ENCODE measurements around the gene H2BK1. TPM values are rescaled to one million over a fixed set of nuclear protein-coding genes. Genes with fewer than 3 reads are reported as not detected.
A peak's percentile ranks its signal among the peaks of the same experiment; 100 is the strongest.

The H2BK1 gene
- total RNA-seq, 1 experiment from 2014 or later: 0.69 TPM

DNA sequence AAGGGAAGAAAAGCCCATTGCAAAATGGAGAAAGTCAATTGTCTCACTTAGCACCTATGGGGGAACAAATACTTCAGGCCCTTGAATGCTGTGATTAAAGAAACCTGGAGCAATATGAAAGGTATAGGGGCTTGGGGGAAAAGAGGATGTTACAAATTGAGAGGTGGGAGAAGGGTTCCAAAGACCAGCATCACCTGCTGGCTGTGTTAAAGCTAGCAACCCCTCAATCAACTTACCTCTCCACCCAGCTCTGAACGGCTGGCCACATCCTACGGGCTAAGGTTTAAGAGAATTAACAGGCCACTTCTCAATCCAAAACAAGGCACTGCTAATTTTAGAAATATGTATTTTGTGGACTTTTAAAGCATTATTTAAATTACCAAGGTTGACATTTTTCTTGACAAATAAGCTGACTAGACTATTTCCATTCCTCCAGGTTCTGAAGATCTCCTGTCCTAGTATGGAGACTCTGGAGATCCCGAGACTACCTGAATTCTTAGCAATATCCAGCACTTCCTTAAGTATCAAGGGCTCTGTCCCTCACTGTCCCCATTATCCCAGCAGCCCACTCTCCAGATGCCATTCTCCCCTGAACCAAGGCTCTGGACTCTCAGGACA, 976 bp upstream of the H2BK1 start:
- Histone ChIP-seq H4K20me1 (ENCODE audit: insufficient read depth) (no peaks in the 10 kb centered on the region), H3K9me3 (ENCODE audit: control insufficient read depth in 1 of 2, insufficient read depth in 1 of 2, low read depth in 1 of 2, low read length in 2 of 2) (no peaks in the 10 kb centered on the region), H3K9ac (ENCODE audit: low read length) (no peak overlapping the region), H3K27me3 (ENCODE audit: insufficient read depth, low read length) (no peaks in the 10 kb centered on the region), H3K36me3 (ENCODE audit: control insufficient read depth in 1 of 2, insufficient read depth in 2 of 2, low read length in 2 of 2) (peaks cover 18 to 35% of the 10 kb centered on the region in 2 experiments; a peak in 3 of 4 replicates), H3K4me3 (replicated peaks in 1 of 2; ENCODE audit: low read depth in 1 of 2, low read length in 2 of 2) (no peak overlapping the region), H2AFZ (ENCODE audit: low read depth, low read length, poor library complexity, severe bottlenecking) (no peak overlapping the region), H3K4me2 (ENCODE audit: low read length) (no peak overlapping the region), H3K9me2 (ENCODE audit: insufficient read depth) (no peaks in the 10 kb centered on the region), H3K4me1 (ENCODE audit: control insufficient read depth in 1 of 2, insufficient read depth in 2 of 2, low read length in 2 of 2) (no peaks in the 10 kb centered on the region), H3K27ac (ENCODE audit: low read depth, low read length) (no peak overlapping the region), H3K79me2 (ENCODE audit: insufficient read depth, low read length) (no peaks in the 10 kb centered on the region)
- ChIA-PET POLR2A (interaction anchor here (1.2 kb wide), 1 partner anchor 16 kb away, joined by 3 read pairs; no protein-coding TSS in a partner anchor), CTCF (no interaction called here), RAD21 (ENCODE audit: low non-redundant PET in 1 of 2, low total read pairs in 2 of 2, uncharacterized antibody in 2 of 2, unreplicated experiment in 2 of 2) (no interaction called here)
- BruUV-seq (replicated peaks): no TSS peak
- TF ChIP-seq TCF7L2 (IDR thresholded peaks at IDR 0.05; ENCODE audit: borderline replicate concordance, extremely low read depth, insufficient read depth, insufficient read length) (no peak), ATF3 (IDR thresholded peaks at IDR 0.05) (no peak), EZH2 (IDR thresholded peaks at IDR 0.05) (no peak), YY1 (IDR thresholded peaks at IDR 0.05; ENCODE audit: extremely low read depth, insufficient replicate concordance, low read depth, low read length) (no peak), SIN3A (IDR thresholded peaks at IDR 0.05; ENCODE audit: low read depth) (no peak), RAD21 (IDR thresholded peaks at IDR 0.05; ENCODE audit: low read depth) (no peak), FOSL1 (IDR thresholded peaks at IDR 0.05; ENCODE audit: low read depth) (no peak), JUND (IDR thresholded peaks at IDR 0.05) (no peak), ZFX (IDR thresholded peaks at IDR 0.05) (no peak), EGR1 (IDR thresholded peaks at IDR 0.05; ENCODE audit: low read depth) (no peak), EZH2phosphoT487 (IDR thresholded peaks at IDR 0.05; ENCODE audit: borderline replicate concordance) (no peak), CTCF (IDR thresholded peaks at IDR 0.05 in 2 of 3, conservative IDR thresholded peaks at IDR 0.05 in 1 of 3; ENCODE audit: borderline replicate concordance in 1 of 3, insufficient read depth in 1 of 3, low read depth in 2 of 3, low read length in 2 of 3) (no peak)
- TF ChIP-seq, protein P1, sequence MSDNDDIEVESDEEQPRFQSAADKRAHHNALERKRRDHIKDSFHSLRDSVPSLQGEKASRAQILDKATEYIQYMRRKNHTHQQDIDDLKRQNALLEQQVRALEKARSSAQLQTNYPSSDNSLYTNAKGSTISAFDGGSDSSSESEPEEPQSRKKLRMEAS (IDR thresholded peaks at IDR 0.05): no peak
- intact Hi-C loops (cut with micrococcal nuclease): no loop called here
- DNase-seq (ENCODE audit: low read depth, low spot score) (no peak), ATAC-seq (peak; percentile 18; the same call in 1 of the 2 replicates)

Measured in HCT116 (cell line).